B cell (primary cell): ENCODE data around the gene CSNK1G3. TPM values are rescaled to one million over a fixed set of nuclear protein-coding genes. Genes with fewer than 3 reads are reported as not detected.

Experiments
- ATAC-seq: fragments of 200-7000 bp; cut with Tn5 transposase; one replicate; pipeline ENCODE4 v1.10.0; 2021; ENCODE audit warnings: low read depth, mild to moderate bottlenecking, moderate number of reproducible peaks, moderate library complexity
- CTCF ChIA-PET: fragments of 350-600 bp; sonication (Branson Sonifier 250); formaldehyde crosslinking; loops from one replicate; lab custom pipeline; 2021; ENCODE audit warnings: antibody characterized with exemption, inconsistent platforms; lab: Charles Lee
- POLR2A ChIA-PET: fragments of 350-600 bp; sonication (Branson Sonifier 250); formaldehyde crosslinking; loops from one replicate; lab custom pipeline; 2021; ENCODE audit warnings: antibody characterized with exemption; lab: Charles Lee
- DNase-seq: peaks from one replicate; pipeline ENCODE4 v3.0.0; 2013
- H2AFZ ChIP-seq: 2 replicates; pipeline ENCODE4 v1.6.1; 2012; ENCODE audit warnings: mild to moderate bottlenecking, low read depth, low read length; ENCODE audit not compliant: insufficient read depth, poor library complexity, severe bottlenecking
- H3K27ac ChIP-seq, 2 donors: 1 replicate in 1 of 2; 2 replicates in 1 of 2; pipeline ENCODE4 v1.5.1; 2012 to 2013; ENCODE audit warnings: low read length in 2 of 2, mild to moderate bottlenecking in 2 of 2, moderate library complexity in 1 of 2
- H3K27me3 ChIP-seq, 4 experiments: fragments of 200-600 bp in 1 of 4; sonication (generic) in 1 of 4; replicated peaks in 1 of 4; 1 replicate in 2 of 4; 2 replicates in 2 of 4; pipeline versions ENCODE4 v1.6.1 to v1.7.0; 2013 to 2016; ENCODE audit warnings: low read length in 3 of 4, mild to moderate bottlenecking in 2 of 4, mixed read lengths in 1 of 4, moderate library complexity in 1 of 4; ENCODE audit not compliant: insufficient read depth in 4 of 4, control insufficient read depth in 3 of 4; ENCODE audit errors: control extremely low read depth in 1 of 4
- H3K36me3 ChIP-seq, 2 experiments: replicated peaks in 1 of 2; 1 replicate in 1 of 2; 2 replicates in 1 of 2; pipeline versions ENCODE4 v1.6.1 to v1.7.1; 2013; ENCODE audit warnings: low read length in 1 of 2; ENCODE audit not compliant: insufficient read depth in 2 of 2, control insufficient read depth in 1 of 2; ENCODE audit errors: control extremely low read depth in 1 of 2, extremely low read depth in 1 of 2
- H3K4me1 ChIP-seq, 2 donors: fragments of 200-600 bp in 1 of 2; sonication (generic) in 1 of 2; 1 replicate in 1 of 2; 2 replicates in 1 of 2; pipeline versions ENCODE4 v1.5.1 to v1.6.1; 2013 to 2017; ENCODE audit warnings: low read length in 2 of 2; ENCODE audit not compliant: control insufficient read depth in 2 of 2, insufficient read depth in 2 of 2
- H3K4me2 ChIP-seq: replicated peaks from 2 replicates; pipeline ENCODE3; 2012; ENCODE audit warnings: mild to moderate bottlenecking, low read depth, low read length; ENCODE audit not compliant: poor library complexity, severe bottlenecking
- H3K4me3 ChIP-seq, 5 experiments: fragments of 200-600 bp in 1 of 5; sonication (generic) in 1 of 5; 1 replicate in 3 of 5; 2 replicates in 2 of 5; pipeline versions ENCODE4 v1.5.1 to v1.7.0; 2011 to 2016; ENCODE audit warnings: low read length in 4 of 5, mild to moderate bottlenecking in 4 of 5, low read depth in 2 of 5, control low read depth in 1 of 5, moderate library complexity in 1 of 5; ENCODE audit not compliant: insufficient read depth in 1 of 5; ENCODE audit errors: control extremely low read depth in 1 of 5, extremely low read depth in 1 of 5
- H3K79me2 ChIP-seq: fragments of 200-600 bp; sonication (generic); one replicate; pipeline ENCODE4 v1.6.0; 2016; ENCODE audit warnings: low read length; ENCODE audit not compliant: control insufficient read depth, insufficient read depth
- H3K9ac ChIP-seq: fragments of 200-600 bp; sonication (generic); 2 replicates; pipeline ENCODE4 v1.6.1; 2017; ENCODE audit warnings: mild to moderate bottlenecking, low read length, moderate library complexity
- H3K9me3 ChIP-seq, 3 donors: one replicate each; pipeline versions ENCODE4 v1.6.1 to v1.7.1; 2013; ENCODE audit warnings: low read length in 2 of 3; ENCODE audit not compliant: control insufficient read depth in 2 of 3, insufficient read depth in 1 of 3; ENCODE audit errors: control extremely low read depth in 1 of 3
- H4K20me1 ChIP-seq: 2 replicates; pipeline ENCODE4 v1.6.0; 2012; ENCODE audit warnings: mild to moderate bottlenecking, low read length; ENCODE audit not compliant: insufficient read depth, control insufficient read depth, poor library complexity, severe bottlenecking
- H3K27ac Mint-ChIP-seq: one replicate; pipeline ENCODE4 v1.8.0; 2021; ENCODE audit warnings: mixed read lengths
- H3K27me3 Mint-ChIP-seq: one replicate; pipeline ENCODE4 v1.8.0; 2021; ENCODE audit warnings: mixed read lengths
- H3K4me1 Mint-ChIP-seq: one replicate; pipeline ENCODE4 v1.8.0; 2021; ENCODE audit warnings: mixed read lengths
- H3K4me3 Mint-ChIP-seq: one replicate; pipeline ENCODE4 v1.8.0; 2021; ENCODE audit warnings: mixed read lengths
- H3K9me3 Mint-ChIP-seq: one replicate; pipeline ENCODE4 v1.8.0; 2022; ENCODE audit warnings: mixed read lengths; ENCODE audit not compliant: insufficient read depth
- EZH2 ChIP-seq: IDR thresholded peaks from 2 replicates; pipeline ENCODE4 v1.6.1; 2012; ENCODE audit warnings: borderline replicate concordance, low read depth, mild to moderate bottlenecking, moderate library complexity, low read length; ENCODE audit not compliant: insufficient read depth, poor library complexity, severe bottlenecking
- intact Hi-C: fragments of 100-400 bp; cut with micrococcal nuclease; formaldehyde crosslinking; loops from one replicate; pipeline ENCODE4 v1.10.0; 2022
- polyA plus RNA-seq: library from polyadenylated mRNA; depleted of rRNA; stranded (reverse); fragments of >200 nt; gene quantifications from 2 replicates; pipeline ENCODE4 v1.2.3, GENCODE V29; 2012
- total RNA-seq, 2 donors: library from RNA; stranded (reverse); fragments of 120-200 nt in 1 of 2; gene quantifications; 1 replicate in 1 of 2; 2 replicates in 1 of 2; pipeline versions ENCODE4 v1.2.3 to v1.2.4, GENCODE V29; 2013 to 2022
- TF ChIP-seq, protein P1 (sequence below): fragments of 200-600 bp; IDR thresholded peaks from one replicate; pipeline ENCODE4 v1.8.0; 2022; ENCODE audit warnings: antibody characterized with exemption, mild to moderate bottlenecking

CSNK1G3 gene
- total and polyA plus RNA-seq, 2 donors (not counting 1 experiment from before 2014, with no cell fraction given) = 20.8 to 140 TPM

GRCh38 chr5:123527190-123527589 is 15.2 kb downstream of the CSNK1G3 start:
- Mint-ChIP-seq H3K27me3 (no peaks in the 10 kb centered on the region), H3K9me3 (no peaks in the 10 kb centered on the region), H3K4me3 (peak overlapping the region; percentile 30), H3K27ac (peak overlapping the region; percentile 17), H3K4me1 (peaks cover 77% of the 10 kb centered on the region)
- Histone ChIP-seq H3K27ac (no peak overlapping the region), H3K27me3 (no peaks in the 10 kb centered on the region), H2AFZ (no peak overlapping the region), H3K36me3 (no peaks in the 10 kb centered on the region), H3K9ac (no peak overlapping the region), H3K4me3 (no peak overlapping the region), H4K20me1 (peaks cover 19% of the 10 kb centered on the region), H3K9me3 (peaks cover 0 to 12% (median 0%) of the 10 kb centered on the region in 3 donors), H3K4me2 (peak overlapping the region; percentile 9), H3K4me1 (peaks cover 36 to 57% of the 10 kb centered on the region in 2 donors), H3K79me2 (peaks cover 99% of the 10 kb centered on the region)
- ATAC-seq (no peak), DNase-seq (no peak)
- TF ChIP-seq, protein P1, sequence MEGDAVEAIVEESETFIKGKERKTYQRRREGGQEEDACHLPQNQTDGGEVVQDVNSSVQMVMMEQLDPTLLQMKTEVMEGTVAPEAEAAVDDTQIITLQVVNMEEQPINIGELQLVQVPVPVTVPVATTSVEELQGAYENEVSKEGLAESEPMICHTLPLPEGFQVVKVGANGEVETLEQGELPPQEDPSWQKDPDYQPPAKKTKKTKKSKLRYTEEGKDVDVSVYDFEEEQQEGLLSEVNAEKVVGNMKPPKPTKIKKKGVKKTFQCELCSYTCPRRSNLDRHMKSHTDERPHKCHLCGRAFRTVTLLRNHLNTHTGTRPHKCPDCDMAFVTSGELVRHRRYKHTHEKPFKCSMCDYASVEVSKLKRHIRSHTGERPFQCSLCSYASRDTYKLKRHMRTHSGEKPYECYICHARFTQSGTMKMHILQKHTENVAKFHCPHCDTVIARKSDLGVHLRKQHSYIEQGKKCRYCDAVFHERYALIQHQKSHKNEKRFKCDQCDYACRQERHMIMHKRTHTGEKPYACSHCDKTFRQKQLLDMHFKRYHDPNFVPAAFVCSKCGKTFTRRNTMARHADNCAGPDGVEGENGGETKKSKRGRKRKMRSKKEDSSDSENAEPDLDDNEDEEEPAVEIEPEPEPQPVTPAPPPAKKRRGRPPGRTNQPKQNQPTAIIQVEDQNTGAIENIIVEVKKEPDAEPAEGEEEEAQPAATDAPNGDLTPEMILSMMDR = no peak
- no peak for TF ChIP-seq EZH2
- intact Hi-C loops = loop anchor here (5.0 kb wide), 1 partner anchor 55 kb away; no protein-coding TSS in a partner anchor
- ChIA-PET POLR2A (no interaction called here), CTCF (no interaction called here)

DNA sequence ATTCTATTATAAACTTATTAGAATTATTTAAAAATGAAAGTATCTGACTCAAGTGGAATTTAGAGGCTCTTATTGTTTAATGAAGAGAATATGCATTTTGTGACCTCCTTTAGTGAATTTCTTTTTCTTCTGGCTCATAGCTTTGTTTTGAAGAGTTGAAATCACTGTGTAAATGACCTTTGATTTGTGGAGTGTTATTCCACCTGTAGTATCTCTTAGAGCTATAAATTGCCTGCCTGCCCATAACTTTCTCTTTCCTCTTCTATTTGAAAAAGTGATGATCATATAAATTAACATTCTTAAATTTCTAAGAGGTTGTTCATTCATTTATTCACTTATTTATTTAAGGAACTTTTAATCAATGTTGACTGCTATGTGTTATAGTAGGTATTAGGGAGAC is 16.1 kb downstream of the CSNK1G3 start:
- H3K9ac ChIP-seq = no peak overlapping the region
- H2AFZ ChIP-seq = no peak overlapping the region
- H3K27ac ChIP-seq = no peak overlapping the region
- peaks cover 31 to 54% of the 10 kb centered on the region in 2 donors for H3K4me1 ChIP-seq
- ATAC-seq = no peak
- Mint-ChIP-seq H3K9me3 (no peaks in the 10 kb centered on the region), H3K4me1 (peaks cover 78% of the 10 kb centered on the region), H3K27me3 (no peaks in the 10 kb centered on the region), H3K27ac (no peak overlapping the region), H3K4me3 (no peak overlapping the region)
- H3K36me3 ChIP-seq = no peaks in the 10 kb centered on the region
- TF ChIP-seq EZH2 = no peak
- TF ChIP-seq, protein P1 = no peak
- ChIA-PET POLR2A (no interaction called here), CTCF (no interaction called here)
- no peak overlapping the region for H3K4me2 ChIP-seq
- H3K27me3 ChIP-seq = no peaks in the 10 kb centered on the region
- H3K79me2 ChIP-seq = peaks cover 99% of the 10 kb centered on the region
- no peak for DNase-seq
- peaks cover 19% of the 10 kb centered on the region for H4K20me1 ChIP-seq
- peaks cover 0 to 10% (median 0%) of the 10 kb centered on the region in 3 donors for H3K9me3 ChIP-seq
- intact Hi-C loops = loop anchor here (5.0 kb wide), 1 partner anchor 54 kb away; no protein-coding TSS in a partner anchor
- H3K4me3 ChIP-seq = no peak overlapping the region
